ENCODE measurements around the gene EIF2D.

Gene EIF2D

DNA sequence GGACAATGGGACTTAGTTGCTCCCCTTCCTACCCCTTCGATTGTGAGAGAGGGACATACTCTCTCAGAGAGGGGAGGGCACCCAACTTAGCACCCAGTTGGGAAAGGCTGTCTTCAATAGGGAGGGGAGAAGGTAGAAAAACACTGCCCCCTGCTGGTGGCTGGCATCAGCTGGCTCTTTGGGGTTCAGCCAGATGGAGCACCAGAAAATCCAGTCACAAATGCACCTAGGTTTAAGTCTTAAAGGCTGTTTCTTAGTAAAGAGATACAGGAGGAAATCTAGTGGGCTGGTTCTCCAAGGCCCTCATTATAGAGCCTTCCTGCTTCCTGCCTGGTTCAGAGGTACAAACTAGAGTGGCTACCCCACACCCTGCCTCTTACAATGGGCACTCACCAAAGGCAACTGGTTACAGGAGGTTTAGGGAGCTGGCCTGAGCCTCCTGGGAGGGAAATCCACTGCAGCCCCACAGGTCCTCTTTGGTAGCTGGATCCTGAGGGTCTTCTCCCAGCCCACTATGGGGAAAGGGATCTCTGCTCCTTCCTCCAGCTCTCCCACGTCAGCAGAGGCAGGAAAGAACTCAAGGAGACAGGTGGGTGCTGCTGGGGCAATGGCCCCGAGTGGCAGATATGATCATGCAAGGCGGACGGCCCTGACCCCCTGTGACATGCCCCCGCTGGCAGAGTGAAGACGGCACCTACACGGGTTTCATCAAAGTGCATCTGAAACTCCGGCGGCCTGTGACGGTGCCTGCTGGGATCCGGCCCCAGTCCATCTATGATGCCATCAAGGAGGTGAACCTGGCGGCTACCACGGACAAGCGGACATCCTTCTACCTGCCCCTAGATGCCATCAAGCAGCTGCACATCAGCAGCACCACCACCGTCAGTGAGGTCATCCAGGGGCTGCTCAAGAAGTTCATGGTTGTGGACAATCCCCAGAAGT is 28.3 kb downstream of the EIF2D start:
- TF ChIP-seq, protein P1, sequence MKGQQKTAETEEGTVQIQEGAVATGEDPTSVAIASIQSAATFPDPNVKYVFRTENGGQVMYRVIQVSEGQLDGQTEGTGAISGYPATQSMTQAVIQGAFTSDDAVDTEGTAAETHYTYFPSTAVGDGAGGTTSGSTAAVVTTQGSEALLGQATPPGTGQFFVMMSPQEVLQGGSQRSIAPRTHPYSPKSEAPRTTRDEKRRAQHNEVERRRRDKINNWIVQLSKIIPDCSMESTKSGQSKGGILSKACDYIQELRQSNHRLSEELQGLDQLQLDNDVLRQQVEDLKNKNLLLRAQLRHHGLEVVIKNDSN (IDR thresholded peaks at IDR 0.05) = no peak
- no peak for TF ChIP-seq CREB1 (IDR thresholded peaks at IDR 0.05; ENCODE audit: low read depth)
- TF ChIP-seq TEAD4 (IDR thresholded peaks at IDR 0.05) = no peak
- TF ChIP-seq, protein P2, sequence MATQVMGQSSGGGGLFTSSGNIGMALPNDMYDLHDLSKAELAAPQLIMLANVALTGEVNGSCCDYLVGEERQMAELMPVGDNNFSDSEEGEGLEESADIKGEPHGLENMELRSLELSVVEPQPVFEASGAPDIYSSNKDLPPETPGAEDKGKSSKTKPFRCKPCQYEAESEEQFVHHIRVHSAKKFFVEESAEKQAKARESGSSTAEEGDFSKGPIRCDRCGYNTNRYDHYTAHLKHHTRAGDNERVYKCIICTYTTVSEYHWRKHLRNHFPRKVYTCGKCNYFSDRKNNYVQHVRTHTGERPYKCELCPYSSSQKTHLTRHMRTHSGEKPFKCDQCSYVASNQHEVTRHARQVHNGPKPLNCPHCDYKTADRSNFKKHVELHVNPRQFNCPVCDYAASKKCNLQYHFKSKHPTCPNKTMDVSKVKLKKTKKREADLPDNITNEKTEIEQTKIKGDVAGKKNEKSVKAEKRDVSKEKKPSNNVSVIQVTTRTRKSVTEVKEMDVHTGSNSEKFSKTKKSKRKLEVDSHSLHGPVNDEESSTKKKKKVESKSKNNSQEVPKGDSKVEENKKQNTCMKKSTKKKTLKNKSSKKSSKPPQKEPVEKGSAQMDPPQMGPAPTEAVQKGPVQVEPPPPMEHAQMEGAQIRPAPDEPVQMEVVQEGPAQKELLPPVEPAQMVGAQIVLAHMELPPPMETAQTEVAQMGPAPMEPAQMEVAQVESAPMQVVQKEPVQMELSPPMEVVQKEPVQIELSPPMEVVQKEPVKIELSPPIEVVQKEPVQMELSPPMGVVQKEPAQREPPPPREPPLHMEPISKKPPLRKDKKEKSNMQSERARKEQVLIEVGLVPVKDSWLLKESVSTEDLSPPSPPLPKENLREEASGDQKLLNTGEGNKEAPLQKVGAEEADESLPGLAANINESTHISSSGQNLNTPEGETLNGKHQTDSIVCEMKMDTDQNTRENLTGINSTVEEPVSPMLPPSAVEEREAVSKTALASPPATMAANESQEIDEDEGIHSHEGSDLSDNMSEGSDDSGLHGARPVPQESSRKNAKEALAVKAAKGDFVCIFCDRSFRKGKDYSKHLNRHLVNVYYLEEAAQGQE (IDR thresholded peaks at IDR 0.05; ENCODE audit: low read depth) = no peak
- no peak for TF ChIP-seq TCF12 (IDR thresholded peaks at IDR 0.05; ENCODE audit: low read depth)
- TF ChIP-seq NFIC (IDR thresholded peaks at IDR 0.05) = no peak; the same call in 1 of the 2 replicates
- no peak for TF ChIP-seq EP300 (IDR thresholded peaks at IDR 0.05; ENCODE audit: borderline replicate concordance)
- TF ChIP-seq RAD21 (IDR thresholded peaks at IDR 0.05; ENCODE audit: low read depth) = peak; percentile 94

DNA sequence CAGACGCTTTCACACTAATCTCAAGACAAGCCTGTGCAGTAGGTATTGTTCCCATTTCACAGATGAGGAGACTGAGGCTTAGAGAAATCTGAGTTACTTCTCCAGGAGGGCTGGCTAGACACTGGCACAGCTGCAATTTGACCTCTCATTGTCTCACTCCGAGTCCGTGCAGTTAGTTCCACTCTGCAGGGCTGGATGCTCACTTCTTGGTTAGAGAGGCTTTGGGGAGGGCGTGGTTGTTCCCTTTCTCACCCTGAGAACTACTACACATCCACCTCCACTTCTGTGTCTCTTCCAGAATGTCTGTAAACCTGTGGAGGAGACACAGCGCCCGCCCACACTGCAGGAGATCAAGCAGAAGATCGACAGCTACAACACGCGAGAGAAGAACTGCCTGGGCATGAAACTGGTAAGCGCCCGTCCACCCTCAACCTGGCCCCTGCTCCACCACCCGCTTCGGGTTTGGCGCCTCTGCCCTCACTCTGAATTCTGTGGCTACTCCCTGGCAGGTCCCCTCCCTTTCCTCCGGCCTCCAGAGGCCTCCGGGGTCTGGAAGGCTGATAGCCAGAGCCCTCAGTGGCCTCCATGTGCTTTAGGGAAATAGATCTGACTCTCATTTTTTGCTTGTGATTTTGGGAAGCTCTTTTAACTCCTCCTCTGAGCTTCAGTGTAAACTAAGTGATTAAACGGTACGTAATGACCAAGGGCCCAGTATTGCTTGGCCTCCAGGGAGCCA is 29.1 kb downstream of the EIF2D start:
- no peak for TF ChIP-seq TCF12 (IDR thresholded peaks at IDR 0.05; ENCODE audit: low read depth)
- TF ChIP-seq, protein P3, sequence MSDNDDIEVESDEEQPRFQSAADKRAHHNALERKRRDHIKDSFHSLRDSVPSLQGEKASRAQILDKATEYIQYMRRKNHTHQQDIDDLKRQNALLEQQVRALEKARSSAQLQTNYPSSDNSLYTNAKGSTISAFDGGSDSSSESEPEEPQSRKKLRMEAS (IDR thresholded peaks at IDR 0.05) = no peak
- TF ChIP-seq EP300 (IDR thresholded peaks at IDR 0.05; ENCODE audit: borderline replicate concordance) = no peak
- TF ChIP-seq TEAD4 (IDR thresholded peaks at IDR 0.05) = no peak
- TF ChIP-seq CREB1 (IDR thresholded peaks at IDR 0.05; ENCODE audit: low read depth) = no peak
- no peak for TF ChIP-seq YY1 (IDR thresholded peaks at IDR 0.05; ENCODE audit: low read depth)
- no peak for TF ChIP-seq FOXM1 (IDR thresholded peaks at IDR 0.05; ENCODE audit: borderline replicate concordance, low read depth)
- TF ChIP-seq NFIC (IDR thresholded peaks at IDR 0.05) = no peak
- TF ChIP-seq, protein P2 (IDR thresholded peaks at IDR 0.05; ENCODE audit: low read depth) = no peak
- TF ChIP-seq ZBTB7A (IDR thresholded peaks at IDR 0.05; ENCODE audit: low read depth) = no peak
- TF ChIP-seq, protein P1 (IDR thresholded peaks at IDR 0.05) = no peak
- TF ChIP-seq TAF1 (IDR thresholded peaks at IDR 0.05; ENCODE audit: low read depth) = no peak
- no peak for TF ChIP-seq RAD21 (IDR thresholded peaks at IDR 0.05; ENCODE audit: low read depth)
- no peak for TF ChIP-seq EGR1 (IDR thresholded peaks at IDR 0.05)
- no peak for TF ChIP-seq CEBPB (IDR thresholded peaks at IDR 0.05)

DNA sequence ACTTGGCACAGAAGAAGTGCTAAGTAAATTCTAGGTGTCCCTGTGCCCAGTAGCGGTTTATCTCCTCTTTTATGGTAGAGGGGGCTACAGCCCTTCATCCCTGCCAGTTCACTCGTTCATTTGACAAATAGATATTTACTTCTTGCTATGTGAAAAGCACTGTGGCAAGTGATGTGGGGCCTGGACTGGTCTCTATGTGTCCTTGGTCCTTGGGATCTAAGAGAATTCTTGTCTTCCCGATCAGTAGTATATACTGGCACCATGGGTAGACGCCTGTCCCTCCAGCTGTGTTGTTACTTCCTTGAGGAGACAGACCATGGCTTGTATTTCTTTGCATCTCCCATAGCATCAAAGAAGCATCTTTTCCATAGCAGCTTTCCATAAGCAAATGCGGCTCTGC is 29.7 kb downstream of the EIF2D start:
- TF ChIP-seq TEAD4 (IDR thresholded peaks at IDR 0.05) (no peak), CEBPB (IDR thresholded peaks at IDR 0.05) (no peak), NFIC (IDR thresholded peaks at IDR 0.05) (no peak)

DNA sequence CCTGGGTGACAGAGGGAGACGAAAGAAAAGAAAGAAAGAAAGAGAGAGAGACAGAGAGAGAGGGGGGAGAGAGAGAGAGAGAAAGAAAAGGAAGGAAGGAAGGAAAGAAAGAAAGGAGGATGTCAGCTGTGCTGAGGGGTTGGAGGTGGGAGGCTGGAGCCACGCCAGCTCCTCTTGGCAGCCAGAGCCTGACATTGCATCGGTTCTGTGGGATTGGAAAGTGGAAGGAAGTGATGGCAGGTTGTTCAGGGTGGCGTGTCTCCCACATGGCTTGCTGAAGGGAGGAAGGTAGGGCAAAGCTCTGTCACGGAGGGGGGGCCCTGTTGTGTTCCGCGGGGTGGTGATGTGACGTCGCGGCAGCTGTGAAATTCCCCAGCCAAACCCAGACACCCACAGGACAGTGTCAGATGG is 30.7 kb downstream of the EIF2D start:
- no peak for TF ChIP-seq NFIC (IDR thresholded peaks at IDR 0.05)
- TF ChIP-seq FOXM1 (IDR thresholded peaks at IDR 0.05; ENCODE audit: borderline replicate concordance, low read depth) = no peak
- TF ChIP-seq TAF1 (IDR thresholded peaks at IDR 0.05; ENCODE audit: low read depth) = no peak
- TF ChIP-seq TCF12 (IDR thresholded peaks at IDR 0.05; ENCODE audit: low read depth) = no peak
- TF ChIP-seq TEAD4 (IDR thresholded peaks at IDR 0.05) = no peak
- no peak for TF ChIP-seq CEBPB (IDR thresholded peaks at IDR 0.05)
- no peak for TF ChIP-seq EGR1 (IDR thresholded peaks at IDR 0.05)
- TF ChIP-seq CREB1 (IDR thresholded peaks at IDR 0.05; ENCODE audit: low read depth) = no peak
- no peak for TF ChIP-seq YY1 (IDR thresholded peaks at IDR 0.05; ENCODE audit: low read depth)

DNA sequence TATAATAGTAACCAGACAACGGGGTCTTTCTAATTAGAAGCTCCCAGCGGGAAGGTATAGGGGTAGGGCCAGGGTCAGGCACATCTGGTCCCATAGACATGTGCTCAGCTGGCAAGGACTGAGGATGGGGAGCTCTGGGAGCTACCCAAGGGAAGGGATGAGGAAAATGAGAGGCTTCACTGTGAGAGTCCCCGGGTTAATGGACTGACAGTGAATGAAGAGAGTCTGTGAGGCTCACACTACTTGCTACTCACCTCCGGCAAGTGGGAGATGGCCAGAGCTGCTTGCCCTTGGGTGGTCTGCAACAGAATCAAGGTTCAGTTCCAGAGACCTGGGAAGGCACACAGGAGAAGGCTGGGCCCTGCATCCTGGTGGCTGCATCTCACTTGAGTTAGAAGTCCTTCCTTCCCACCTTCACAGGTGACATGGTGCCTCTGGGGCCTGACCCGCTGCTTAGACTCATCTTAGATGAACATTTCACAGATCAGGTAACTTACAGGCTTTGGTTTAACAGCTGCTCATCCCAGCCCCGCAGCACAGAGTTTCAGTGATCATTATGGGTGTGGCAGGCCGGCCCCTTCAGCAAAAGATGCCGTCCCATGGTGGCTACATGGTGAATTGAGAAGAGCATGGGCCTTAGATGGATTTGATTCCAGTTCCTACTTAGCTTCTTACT is 31.7 kb downstream of the EIF2D start:
- no peak for TF ChIP-seq CREB1 (IDR thresholded peaks at IDR 0.05; ENCODE audit: low read depth)
- TF ChIP-seq, protein P3 (IDR thresholded peaks at IDR 0.05) = no peak
- no peak for TF ChIP-seq RAD21 (IDR thresholded peaks at IDR 0.05; ENCODE audit: low read depth)
- TF ChIP-seq TAF1 (IDR thresholded peaks at IDR 0.05; ENCODE audit: low read depth) = no peak
- TF ChIP-seq EP300 (IDR thresholded peaks at IDR 0.05; ENCODE audit: borderline replicate concordance) = no peak
- TF ChIP-seq, protein P1 (IDR thresholded peaks at IDR 0.05) = no peak
- no peak for TF ChIP-seq TCF12 (IDR thresholded peaks at IDR 0.05; ENCODE audit: low read depth)
- TF ChIP-seq TEAD4 (IDR thresholded peaks at IDR 0.05) = no peak
